Measurements from ENCODE around the gene FASN.

GRCh38 chr17:82101301-82101715 lies 3.3 kb upstream of the FASN start:
- TF ChIP-seq ZFX (IDR thresholded peaks at IDR 0.05; ENCODE audit: borderline replicate concordance) (no peak), CTCF (IDR thresholded peaks at IDR 0.05) (no peak)
